SU-DHL-6 (cell line): ENCODE results near the gene ALDH3A1.

Experiments
- CTCF ChIP-seq: fragments of 200-600 bp; sonication (generic); IDR thresholded peaks from one replicate; pipeline ENCODE4 v1.5.1; 2017; ENCODE audit warnings: antibody characterized with exemption, mild to moderate bottlenecking, low read length, moderate library complexity; ENCODE audit not compliant: insufficient read depth, poor library complexity, severe bottlenecking
- EZH2phosphoT487 ChIP-seq: fragments of 200-600 bp; sonication (generic), shearing (Covaris generic); conservative IDR thresholded peaks from 2 replicates; pipeline ENCODE4 v1.6.1; 2018; ENCODE audit warnings: mild to moderate bottlenecking, antibody characterized with exemption, low read length, moderate library complexity, mixed read lengths

- TF ChIP-seq EZH2phosphoT487 (no peak), CTCF (no peak)
Observed at GRCh38 chr17:19707728-19708221, 40.3 kb downstream of the ALDH3A1 start.
